ENCODE data around the gene DISP3.

Gene DISP3

DNA sequence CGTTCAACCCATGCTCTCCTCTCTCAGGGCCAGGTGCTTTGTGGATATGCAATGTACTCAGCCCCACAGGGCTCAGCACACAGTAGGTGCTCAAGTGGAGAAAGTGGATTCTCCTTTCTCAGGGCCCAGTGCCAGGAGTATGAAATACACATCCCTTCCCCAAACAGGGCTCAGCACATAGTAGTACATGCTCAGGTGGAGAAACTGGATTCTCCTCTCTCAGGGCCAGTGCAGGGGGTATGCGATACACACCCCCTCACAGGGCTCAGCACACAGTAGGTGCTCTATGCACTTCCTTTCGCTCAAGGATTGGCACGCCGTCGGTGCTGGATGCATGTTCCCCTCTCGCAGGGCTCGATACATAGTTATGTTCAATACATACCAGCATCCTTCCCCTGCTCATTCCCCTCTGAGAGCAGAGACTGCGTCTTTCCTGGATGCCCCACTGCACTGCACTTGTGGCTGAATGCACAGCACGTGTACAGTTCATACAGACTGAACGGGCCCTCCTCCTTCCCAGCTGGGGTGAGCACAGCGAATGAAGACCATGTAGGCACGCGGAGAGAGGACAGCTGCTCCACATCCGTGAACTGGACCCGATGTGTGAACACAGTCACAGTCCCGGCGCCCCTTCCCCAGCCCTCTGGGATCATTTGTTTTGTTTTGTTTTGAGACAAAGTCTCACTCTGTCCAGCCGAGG is 16.6 kb upstream of the DISP3 start:
- no peak for DNase-seq

DNA sequence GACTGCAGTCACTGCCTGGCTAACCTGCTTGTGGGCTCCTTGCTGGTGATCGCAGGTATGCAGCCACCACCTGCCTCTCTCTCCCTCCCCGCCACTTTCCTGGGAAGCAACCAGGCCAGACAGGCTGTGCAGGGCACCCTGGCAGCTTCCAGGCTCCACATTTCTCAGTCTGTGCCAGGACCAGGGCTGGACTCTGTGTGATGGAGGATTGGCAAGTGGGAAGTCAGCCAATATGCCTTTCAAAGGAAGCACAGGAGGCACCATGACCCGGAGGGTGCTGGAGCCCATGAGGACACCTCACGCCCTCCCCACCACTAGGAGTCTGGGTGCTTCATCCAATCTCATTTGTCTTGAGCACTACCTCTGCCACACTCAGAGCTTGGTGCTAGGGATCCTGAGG is 15.8 kb upstream of the DISP3 start:
- DNase-seq = no peak

GRCh38 chr1:11465307-11465706 is 13.6 kb upstream of the DISP3 start:
- no peak for DNase-seq

- no peak for DNase-seq
Observed at GRCh38 chr1:11466416-11466815, 12.5 kb upstream of the DISP3 start.

DNA sequence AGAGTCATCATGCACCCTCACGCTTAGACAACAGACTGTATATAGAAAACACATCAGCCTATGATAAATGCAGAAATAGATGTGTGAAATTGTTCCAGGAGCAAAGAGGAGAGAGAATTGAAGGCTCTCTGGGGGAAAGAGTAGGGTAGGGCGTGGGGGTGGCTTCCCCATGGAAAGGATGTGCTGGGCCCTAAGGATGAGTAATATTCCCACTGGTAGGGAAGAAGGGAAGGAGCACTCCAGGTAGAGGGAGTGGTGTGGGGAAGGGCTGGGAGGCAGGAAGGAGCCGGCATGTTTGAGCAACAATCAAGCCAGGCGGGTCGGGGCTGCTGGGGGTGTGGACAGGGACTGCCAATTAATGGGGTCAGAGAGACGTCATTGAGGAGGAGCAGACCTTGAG is 10.1 kb upstream of the DISP3 start:
- DNase-seq = no peak

- DNase-seq = no peak
Observed at GRCh38 chr1:11470912-11471311, 8.0 kb upstream of the DISP3 start.

- no peak for DNase-seq
Observed at GRCh38 chr1:11471473-11471872, 7.5 kb upstream of the DISP3 start.

DNA sequence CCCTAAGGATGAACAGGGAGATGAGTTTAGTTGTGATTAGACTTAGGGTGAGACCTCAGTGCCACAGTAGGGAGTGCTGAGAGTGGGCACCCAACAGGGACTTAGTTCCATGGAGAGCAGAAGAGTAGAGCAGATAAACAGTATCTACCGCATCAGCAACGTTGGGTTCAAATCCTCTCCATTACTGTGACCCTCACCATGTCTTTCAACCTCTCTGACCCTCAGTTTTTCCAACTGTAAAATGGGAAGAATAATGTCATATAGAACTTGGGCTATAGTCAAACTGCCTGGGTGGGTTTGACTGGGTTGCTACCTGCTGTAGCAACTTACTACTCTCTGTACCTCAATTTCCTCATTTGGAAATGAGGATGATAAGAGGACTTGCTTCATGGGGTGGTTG is 6.7 kb upstream of the DISP3 start:
- DNase-seq = no peak

DNA sequence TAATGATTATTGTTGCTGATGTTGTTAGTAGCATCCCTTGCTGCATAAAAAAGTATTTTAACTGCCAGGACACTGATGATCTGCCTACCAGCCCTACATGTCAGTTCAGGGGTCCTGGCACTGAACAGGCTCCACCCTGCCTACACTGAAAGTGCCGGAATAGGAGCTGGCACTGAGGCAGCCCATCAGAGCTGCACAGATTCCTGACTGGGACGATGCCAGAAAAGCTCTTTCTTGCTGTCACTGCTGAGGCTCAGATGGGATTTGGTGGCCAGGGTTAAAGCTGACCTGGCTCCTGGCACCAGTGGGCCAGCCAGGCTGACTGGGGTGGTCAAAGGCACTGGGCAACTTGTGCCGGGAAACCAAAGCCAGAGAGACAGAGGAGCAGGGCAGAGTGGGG is 6.2 kb upstream of the DISP3 start:
- DNase-seq = no peak

DNA sequence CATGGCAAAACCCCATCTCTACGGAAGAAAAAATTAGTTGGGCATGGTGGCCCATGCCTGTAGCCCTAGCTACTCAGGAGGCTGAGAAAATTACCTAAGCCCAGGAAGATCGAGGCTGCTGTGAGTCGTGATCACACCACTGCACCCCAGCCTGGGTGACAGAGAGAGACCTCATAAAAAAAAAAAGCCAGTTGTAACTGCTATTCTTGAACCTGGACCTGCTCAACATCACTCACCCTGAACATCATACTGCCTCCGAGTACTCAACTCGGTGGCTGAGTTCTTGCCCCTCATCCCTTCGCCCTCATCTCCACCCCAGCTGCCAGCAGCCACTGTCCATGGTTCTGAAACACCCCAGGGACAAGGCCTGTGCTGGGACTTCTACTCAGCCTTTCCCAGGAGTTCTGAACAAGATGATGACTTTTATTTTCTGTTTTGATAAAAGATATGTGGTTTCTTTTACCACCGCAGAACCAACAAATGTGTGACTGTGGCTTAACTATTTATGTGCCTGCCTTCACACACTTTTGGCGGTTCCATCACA is 5.4 kb upstream of the DISP3 start:
- DNase-seq = no peak

- no peak for DNase-seq
Observed at GRCh38 chr1:11474826-11475225, 4.1 kb upstream of the DISP3 start.

DNA sequence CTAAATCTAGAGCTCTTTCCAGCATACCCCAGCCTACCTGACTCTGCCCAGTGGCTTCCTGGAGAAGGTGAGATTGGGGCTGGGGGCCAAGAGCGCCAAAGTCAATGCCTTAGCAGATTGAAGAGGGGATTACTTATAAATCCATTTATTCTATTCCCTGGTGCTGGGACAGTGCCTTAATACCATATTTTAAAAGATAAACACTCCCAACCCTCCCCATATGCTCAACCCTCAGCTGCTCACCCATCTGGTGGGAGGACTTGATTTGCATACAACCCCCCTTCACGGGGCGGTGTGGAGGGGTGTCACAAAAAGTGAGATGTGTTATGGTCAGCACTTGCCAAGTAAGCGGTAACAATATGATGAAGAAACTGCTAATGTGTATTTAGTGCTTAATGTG is 3.2 kb upstream of the DISP3 start:
- DNase-seq = no peak

DNA sequence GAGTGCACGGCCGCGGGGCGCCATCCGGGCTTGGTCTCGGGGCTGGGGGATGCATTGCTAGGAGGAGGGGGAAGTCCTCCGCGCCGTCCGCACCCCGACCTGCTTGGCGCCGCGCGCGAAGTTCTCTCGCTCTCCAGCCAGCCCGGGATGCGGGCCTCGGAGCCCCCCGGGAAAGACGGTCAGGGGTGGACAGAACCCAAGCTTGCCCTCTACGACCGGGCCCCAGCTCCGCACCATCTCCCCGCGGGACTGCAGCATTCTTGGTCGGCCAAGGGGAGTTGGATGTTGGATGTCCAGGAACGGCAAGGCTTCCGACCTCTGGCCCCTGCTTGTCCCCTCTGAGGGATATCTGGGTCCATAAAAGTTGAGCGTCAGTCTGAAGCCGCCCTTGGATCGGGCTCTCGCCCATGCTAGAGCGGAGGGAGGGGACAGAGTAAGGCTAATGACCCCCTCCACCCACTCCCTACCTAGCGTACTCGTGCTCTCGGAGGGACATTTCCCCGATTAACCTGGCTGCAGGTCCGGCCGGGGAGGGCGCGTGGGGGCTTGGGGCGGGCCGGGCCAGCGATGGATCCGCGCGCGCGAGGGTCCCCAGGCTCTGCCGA is 522 bp downstream of the DISP3 start:
- no peak for DNase-seq

DNA sequence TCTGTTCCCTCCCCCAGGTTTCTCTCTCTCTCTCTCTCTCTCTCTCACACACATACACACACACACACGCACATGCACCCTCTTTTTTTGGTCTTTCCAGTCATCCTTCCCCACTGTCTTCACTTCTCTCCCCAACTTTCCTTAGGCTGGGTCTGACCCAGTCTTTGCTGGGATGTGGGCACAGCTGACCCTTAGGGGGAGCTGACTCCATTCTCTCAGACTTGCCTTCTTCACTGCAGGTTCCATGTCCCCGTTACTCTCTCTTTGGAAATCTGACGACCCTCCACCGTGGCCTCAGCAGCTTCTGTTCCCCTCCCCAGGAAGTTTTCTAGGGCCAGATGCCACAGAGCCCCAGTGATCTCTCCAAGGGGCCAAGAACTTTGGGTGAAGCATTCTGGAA is 2.1 kb downstream of the DISP3 start:
- no peak for DNase-seq

DNA sequence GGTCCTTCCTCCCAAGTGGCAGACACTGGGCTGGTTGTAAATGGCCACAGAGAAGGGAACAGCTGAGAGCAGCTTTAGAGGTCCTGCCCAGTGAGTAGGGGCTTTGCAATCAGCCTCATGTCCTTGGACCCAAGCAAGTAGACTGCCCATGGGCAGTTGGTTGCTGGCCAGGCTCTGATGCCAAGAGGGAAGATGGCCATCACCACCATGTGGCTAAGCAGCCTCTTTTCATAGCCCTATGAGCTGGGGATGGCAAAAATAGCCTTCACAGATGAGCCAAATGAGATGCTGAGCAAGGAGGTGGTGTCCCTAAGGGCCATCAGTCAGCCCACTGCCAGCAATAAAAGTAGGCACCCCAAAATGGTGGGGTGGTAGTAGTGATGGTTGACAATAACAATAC is 3.2 kb downstream of the DISP3 start:
- DNase-seq = no peak

- DNase-seq = no peak
Observed at GRCh38 chr1:11482701-11483479, 3.9 kb downstream of the DISP3 start.

DNA sequence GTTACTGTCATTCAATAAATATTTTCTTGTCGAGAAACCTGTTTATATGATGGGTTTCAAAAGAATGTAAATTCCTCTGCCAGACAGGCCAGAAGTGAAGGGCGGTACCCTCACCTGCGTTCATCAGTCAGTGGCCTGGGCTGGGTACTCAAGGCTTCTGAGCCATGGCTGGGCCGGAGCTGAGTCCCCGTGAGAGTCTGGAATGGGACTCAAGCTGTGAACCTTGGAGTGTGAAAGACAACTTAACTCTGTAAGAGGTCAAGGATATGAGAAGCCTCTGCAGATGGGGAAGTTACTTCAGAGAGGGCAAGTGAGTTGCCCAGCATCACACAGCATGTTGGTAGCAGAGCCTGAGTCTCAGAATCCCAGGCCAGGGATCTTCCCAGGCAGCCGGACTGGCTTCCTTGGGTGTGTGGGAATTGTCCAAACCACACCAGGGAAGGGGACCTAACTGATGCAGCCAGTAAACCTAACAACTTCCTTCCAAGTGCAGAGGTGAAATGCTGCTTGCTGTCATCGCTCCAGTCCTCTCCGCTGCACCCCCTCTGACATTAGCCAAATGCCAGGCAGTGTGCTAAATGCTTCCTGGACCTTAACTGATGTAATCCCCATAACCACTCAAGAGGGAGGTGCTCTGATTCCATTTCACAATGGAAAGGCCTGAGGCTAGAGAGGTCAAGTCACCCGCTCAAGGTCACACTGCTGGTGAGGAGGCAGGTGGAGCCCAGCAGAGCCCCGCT is 4.8 kb downstream of the DISP3 start:
- DNase-seq = no peak

DNA sequence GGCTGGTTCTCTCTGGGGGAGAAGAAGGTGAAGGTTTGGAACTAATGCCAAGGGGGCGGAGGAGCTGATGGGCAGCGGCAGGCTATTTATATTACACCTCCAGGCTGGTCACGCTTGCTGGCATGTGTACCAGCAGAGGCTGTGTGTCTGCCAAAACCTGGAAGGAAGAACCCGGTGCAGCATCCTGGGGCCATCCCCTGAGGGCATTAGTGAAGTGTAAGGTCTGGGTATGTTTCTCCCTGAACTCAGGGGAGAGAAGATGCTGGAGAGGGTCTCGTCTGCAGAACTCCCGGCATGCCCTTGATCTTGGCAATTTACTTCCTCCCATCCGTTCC is 5.3 kb downstream of the DISP3 start:
- DNase-seq = no peak

DNA sequence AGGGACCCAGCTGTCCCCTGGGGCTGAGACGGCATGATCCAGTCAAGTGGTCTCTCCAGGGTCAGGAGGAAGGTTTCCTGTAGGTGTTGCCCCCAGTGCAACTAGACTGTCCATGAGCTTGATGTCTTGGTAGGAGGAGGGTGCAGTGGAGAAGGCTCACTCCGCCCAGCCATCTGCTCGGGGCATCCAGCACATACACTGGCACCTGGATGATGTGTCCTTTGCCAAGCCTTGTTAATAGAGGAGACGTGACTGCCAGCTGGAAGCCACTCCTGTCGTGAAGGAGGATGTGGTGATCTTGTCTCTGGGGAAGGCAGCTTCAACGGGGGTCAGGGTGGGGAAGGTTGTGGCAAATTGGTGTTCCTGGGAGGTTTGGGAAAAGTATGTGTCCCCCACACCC is 6.2 kb downstream of the DISP3 start:
- DNase-seq = no peak

- DNase-seq = no peak
Observed at GRCh38 chr1:11486231-11487009, 7.5 kb downstream of the DISP3 start.

GRCh38 chr1:11487196-11487751 is 8.3 kb downstream of the DISP3 start:
- DNase-seq = no peak

DNA sequence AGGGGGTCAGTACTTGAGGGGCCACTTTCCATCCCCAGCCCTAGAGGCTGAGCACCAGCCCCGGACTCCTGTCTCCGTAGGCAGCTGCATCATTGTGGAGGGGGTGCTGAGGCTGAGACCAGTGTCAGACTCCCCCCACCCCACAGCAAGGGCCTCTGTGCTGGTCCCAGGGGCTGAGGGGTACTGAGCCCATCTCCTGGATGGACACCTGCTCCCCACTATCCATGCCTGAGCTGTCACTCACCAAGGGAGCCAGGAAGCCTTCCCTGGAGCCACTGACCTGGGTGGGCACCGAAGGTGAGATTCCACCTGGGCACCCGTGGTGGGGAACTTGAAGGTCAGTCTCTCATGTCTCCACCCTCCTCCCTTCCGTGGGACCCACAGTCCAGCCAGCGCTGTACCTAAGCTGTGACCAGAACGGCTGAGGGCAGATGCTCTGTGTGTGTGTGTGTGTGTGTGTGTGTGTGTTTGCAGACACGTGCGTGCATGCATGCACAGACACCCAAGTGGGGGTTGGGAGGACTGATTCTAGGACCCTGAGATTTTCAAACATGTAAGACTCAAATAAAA is 9.3 kb downstream of the DISP3 start:
- no peak for DNase-seq

Data from activated CD4-positive, alpha-beta T cell treated with anti-CD3 and anti-CD28 coated beads, Interleukin-2, amount 50 U/mL, for 16 hours (primary cell).